Stimulated activated naive CD8-positive, alpha-beta T cell treated with anti-CD3 and anti-CD28 coated beads, Interleukin-15, Interleukin-2, amounts not matched to agents 100 U/mL and 50 U/mL, for 24 hours (primary cell): ENCODE results near the gene PTX4.
A peak's percentile ranks its signal among the peaks of the same experiment; 100 is the strongest.

ENCODE experiments used
- ATAC-seq: fragments of 150-1000 bp; cut with Tn5 transposase; one replicate; pipeline ENCODE4 v1.10.0; 2021
- DNase-seq: peaks from one replicate; pipeline ENCODE4 v3.0.0; 2021

The PTX4 gene, protein sequence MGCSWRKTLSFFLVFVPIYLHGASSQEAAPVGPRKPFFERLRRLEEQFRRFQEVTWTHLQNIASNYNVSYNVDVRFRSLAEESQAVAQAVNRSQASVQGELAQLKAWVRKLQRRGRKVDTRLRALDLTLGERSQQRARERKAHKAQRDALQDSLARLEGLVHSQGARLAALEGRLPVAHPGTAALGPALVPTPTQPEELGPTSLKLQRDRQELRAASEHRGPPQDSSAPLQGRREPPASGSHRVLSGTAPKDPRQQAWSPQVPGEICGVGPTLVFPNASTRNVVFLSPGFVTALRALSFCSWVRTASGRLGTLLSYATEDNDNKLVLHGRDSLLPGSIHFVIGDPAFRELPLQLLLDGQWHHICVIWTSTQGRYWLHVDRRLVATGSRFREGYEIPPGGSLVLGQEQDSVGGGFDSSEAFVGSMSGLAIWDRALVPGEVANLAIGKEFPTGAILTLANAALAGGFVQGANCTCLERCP

DNA sequence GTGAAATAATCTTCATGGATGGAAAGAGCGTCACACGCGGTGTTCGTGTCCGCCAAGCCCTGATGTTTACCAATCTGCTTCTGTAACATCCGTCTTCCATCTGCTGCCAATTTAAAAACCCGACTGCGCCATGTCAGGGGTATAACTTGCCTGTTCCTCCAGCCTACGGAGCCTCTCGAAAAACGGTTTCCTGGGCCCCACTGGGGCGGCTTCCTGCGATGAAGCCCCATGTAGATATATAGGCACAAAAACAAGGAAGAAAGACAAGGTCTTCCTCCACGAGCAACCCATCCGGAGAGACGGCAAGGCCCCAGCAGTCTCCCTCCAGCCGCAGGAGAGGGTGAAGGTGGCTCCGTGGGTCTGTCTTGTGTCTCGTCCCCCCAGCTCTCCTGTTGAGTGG is at the start of gene PTX4:
TSS of gene PTX4 (minus strand) at position 326 of the 400 bp plus-strand sequence. CDS start at position 291, 35 bp downstream.
- DNase-seq, result no peak
- no peak for ATAC-seq

DNA sequence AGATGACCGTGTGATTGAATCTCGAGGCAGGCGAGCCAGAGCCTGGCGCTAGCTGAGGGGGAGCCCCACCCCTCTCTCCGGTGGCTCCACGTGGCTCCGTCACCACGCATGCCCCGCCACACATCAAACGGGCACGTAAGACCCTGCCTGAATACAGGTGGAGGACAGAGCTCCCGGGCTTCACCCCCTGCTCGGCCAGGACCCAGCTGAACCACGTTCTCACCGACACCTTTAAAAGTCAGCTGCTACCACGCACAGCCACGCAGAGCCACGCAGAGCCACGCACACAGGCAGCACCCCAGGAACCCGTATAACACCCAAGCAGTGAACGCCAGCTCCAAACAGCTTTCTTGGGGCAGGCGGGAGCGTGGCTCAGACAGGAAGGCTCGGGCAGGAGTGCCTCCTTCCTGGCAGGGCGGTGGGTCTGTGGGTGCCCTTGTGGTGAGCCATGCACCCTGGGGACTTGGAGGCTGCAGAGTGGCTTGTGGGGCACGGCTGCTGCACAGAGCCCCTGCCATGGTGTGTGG is 49.1 kb upstream of the PTX4 start:
- no peak for ATAC-seq
- DNase-seq, result peak; percentile 62

DNA sequence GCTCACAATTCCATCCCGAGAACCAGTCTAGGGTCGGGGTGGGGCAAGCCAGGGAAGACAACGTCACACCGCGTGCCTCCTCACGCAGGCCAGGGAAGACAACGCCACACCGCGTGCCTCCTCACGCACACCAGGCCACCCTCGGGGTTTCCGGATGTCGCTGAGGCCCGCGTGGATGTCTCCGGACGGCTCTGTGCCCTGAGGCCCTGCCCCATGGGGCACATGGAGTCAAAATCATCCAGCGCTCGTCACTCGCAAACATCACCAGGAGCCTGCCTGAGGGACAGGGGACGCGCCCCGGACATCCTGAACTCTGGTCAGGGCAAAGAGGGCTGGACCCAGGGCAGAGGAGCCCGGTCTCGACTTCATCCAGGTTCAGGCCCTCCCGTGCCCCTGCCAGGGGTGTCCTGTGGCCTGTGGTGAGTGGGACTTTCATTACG is 48.4 kb upstream of the PTX4 start:
- DNase-seq, result no peak

DNA sequence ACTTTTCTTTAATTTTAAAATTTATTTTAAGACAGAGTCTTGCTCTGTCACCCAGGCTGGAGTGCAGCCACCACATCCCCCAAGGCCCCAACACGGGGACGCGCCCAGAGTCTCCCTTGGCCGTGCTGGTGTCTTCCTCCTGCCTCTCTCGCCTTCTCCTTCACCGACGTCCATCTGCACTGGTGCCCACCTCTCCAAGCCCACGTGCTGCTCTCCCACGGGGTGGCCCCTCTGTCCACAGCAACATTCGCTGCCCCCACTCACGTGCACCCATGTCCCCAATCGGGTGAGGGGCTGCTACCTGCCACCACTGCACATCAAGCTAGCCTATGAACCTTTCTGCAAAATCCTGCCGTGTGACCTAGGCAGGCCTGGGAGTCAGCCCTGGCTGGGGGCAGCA is 47.9 kb upstream of the PTX4 start:
- ATAC-seq, result no peak

More for the DNA sequence above, 48.4 kb upstream of the PTX4 start:
- no peak for ATAC-seq

DNA sequence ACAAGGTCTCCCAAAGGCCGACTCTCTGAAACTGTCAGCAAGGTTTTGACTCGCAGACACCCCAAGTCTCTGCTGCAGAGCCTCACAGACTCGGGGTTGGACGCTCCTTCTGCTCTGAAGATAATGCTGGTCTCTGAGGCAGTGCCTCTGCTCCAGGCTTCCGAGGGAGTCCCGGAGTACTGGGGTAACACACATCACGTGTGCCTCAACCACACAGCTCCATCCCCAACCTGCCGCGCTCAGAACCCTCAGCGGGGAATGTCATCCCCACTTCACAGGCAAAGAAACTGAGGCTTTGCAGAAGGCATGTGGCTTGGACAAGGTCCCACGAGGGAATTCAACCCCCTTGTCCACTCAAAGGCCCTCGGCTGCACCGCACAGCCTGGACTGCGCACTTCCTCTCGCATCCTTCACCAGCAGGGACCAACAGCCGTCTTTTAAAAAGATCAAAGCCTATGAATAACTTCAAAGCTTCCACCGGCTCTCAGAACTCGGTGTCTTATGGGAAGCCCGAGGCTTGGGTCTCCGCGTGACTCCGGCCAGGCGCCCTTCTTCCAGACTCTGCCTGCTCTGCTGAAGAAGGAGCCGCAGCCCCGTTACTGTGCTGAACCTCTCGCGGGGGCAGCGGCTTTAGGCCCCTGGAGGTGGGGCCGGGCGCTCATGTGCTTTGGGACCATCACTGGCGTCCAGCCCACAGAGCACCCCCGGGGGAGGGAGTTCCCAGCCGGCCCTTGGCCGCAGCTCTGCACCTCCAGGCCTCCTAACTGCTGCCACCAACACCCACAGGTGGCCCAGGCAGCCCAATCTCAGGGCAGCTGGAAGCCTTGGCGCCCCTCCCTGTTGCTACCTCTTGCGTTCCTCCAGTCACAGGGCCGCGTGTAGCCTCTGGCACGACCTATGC is 46.9 kb upstream of the PTX4 start:
- DNase-seq (peak; percentile 46), ATAC-seq (peak; percentile 32)

More for the DNA sequence above, 47.9 kb upstream of the PTX4 start:
- DNase-seq, result no peak

DNA sequence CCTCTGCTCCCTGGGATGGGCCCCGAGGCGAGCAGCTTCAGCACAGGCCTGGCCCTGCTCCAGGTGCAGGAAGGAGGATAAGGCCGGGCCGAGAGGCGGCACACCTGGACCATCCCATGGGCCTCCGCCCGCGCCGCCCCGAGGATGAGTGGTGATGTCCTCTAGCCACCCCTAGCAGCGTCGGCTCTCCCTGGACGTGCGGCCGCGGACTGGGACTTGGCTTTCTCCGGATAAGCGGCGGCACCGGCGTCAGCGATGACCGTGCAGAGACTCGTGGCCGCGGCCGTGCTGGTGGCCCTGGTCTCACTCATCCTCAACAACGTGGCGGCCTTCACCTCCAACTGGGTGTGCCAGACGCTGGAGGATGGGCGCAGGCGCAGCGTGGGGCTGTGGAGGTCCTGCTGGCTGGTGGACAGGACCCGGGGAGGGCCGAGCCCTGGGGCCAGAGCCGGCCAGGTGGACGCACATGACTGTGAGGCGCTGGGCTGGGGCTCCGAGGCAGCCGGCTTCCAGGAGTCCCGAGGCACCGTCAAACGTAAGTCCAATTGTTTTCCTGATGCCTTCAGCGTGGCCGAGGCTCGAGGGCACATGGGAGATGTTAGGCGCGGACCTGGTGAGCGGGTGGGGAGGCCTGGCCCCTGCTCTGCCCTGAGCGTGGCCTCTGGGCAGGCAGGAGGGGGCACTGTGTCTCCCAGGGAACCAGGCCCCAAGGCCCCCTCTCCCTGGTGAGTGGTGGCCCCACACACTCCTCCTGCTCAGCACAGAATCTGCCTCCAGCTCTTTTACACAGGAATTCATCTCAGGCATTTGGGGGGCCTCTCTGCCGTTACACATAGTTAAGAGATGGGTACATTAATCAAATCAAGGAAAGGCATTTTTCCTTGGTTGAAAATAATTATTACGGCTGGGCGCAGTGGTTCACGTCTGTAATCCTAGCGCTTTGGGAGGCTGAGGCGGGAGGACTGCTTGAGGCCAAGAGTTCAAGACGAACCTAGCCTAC is 45.6 kb upstream of the PTX4 start:
- DNase-seq (peak; percentile 44), ATAC-seq (peak; percentile 12)

DNA sequence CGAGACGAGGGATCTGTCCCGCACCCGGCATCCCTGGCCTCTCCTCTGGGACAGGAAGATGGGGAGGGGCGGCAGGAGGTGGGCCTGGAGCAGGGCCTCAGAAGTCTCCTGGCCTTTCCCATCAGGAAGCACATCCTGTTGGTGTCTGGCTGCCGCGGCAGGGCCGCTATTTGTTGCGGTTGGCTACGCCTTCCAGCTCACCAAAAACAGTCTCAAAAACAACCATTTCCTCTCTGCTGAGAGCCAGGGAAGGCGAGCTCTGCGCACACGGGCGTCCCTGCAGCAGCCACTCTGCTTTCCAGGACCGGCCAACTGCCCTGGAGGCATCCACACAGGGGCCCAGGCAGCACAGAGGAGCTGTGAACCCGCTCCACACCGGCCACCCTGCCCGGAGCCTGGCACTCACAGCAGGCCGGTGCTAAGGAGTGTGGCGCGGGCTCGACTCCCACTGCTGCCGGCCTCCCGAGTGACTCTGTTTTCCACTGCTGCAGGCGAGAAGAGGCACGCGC is 44.8 kb upstream of the PTX4 start, which contains the start of gene TMEM204:
TSS of gene TMEM204 (plus strand) at position 224 of the 509 bp plus-strand sequence. CDS start 610 bp downstream, outside the sequence.
- ATAC-seq (peak; percentile 11), DNase-seq (peak; percentile 51)

DNA sequence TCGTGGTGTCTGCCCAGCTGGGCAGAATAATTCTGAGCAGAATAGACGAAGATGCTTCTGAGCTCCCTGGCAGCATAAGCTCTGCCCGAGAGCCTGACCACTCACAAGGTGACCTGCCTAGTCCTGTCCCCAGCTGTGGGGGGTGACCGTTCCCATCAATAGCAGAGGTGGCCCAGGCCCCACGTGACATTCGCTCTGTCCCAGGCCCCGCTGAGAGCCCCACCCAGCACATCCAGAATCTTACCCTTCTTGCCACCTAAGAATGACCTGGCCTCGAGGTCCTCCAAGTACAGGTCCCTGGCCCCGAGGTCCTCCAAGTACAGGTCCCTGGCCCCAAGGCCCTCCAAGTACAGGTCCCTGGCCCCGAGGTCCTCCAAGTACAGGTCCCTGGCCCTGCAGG is 44.0 kb upstream of the PTX4 start:
- no peak for ATAC-seq
- no peak for DNase-seq

DNA sequence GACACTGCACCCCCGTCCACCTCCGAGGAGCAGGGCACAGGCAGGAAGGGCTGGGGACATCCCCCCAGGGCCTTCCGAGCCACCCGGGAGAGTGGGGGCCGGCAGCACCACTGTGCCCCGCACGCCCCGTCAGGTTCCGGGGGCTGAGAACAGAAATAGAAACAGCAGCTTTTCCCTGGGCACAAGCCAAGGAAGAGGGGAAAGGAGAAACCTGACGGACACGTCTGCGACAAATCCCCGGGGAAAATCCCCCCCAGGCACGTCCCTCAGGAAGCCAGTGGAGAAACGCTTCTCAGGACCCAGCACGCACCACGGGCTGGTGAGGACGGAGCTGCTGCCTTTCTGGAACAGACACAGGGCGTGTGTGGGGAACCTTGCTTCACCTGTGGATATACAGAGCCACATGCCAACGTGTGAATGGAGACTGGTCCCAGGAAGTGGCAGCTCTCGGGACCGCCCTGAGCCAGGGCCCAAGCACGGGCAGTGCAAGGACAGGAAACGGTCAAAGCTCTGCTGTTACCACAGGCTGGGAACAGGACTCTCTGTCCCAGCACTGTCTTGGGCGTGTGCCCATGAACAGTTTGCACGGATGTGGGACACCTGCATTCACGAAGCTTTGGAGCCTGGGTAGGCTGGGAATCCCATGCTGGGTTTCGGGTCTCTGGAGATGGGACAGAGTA is 43.5 kb upstream of the PTX4 start:
- DNase-seq, result no peak
- no peak for ATAC-seq

DNA sequence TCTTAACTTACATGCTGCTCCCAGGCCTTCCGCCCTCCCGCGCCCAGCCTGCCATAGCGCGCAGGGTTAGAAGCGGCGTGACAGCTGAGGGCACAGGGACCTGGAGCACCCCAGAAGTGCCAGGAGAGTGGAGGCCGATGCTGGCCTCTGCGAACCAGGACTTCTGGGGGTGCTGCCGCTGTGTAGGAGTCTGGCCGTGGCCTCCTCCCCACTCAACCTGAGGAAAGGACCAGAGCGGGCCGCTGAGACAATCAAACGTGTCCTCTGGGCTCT is 42.8 kb upstream of the PTX4 start:
- ATAC-seq (no peak), DNase-seq (no peak)

DNA sequence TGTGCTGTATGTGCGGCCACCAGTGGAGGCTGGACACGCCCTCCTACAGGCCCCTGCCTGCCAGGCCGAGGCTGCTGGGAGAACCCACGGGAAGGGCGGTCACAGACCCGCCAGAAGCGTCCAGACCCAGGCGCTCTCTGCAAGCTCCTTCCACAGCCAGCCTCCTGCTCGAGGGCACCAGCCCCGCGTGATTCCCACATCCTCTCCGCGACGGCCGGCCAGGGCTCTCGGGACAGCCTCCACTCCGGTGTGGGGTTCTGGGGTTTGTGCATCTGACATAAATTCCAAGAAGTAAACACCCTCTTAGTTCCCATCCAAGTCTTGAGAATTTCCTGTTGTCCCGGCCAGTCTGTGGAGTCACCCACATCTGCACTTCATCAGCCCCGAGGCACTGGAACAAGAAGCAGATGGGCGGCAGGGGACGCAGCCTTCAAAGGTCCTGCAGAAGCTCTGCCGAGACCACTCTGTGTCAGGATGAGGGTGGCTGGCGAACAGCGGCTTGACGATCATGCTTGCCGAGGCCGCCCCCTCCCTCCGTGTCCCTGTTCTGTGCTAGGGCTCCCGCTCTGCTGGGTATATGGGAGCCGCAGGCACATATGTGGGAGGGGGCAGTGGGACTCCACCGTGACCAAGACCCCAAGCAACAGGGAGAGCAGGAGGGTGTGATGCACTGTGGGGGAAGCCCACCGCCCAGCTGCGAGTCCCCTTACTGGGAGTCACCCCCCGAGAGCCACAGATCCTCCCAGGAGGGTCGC is 42.3 kb upstream of the PTX4 start:
- ATAC-seq (no peak), DNase-seq (no peak)

DNA sequence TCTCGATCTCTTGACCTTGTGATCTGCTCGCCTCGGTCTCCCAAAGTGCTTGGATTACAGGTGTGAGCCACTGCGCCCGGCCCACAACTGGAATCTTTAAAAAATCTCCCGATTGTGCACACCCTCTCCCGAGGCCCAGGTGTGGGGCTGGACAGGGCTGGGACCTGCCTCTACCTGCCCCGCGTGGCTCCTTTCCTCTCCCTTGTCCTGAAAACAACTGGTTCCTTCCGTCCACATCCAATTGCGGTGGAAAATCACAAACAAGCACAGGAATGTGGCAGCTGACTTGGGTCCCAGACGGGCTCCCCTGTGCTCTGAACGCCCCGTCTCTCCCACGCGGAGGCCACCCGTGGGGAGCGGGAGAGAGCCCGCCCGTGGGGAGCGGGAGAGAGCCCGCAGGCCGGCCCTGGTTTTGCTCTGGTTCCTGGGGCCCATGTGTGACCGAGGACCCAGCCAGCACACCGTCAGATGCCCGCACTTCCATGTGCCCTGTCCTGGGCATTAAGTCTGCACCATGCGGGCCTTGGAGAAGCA is 41.7 kb upstream of the PTX4 start:
- DNase-seq (no peak), ATAC-seq (no peak)

DNA sequence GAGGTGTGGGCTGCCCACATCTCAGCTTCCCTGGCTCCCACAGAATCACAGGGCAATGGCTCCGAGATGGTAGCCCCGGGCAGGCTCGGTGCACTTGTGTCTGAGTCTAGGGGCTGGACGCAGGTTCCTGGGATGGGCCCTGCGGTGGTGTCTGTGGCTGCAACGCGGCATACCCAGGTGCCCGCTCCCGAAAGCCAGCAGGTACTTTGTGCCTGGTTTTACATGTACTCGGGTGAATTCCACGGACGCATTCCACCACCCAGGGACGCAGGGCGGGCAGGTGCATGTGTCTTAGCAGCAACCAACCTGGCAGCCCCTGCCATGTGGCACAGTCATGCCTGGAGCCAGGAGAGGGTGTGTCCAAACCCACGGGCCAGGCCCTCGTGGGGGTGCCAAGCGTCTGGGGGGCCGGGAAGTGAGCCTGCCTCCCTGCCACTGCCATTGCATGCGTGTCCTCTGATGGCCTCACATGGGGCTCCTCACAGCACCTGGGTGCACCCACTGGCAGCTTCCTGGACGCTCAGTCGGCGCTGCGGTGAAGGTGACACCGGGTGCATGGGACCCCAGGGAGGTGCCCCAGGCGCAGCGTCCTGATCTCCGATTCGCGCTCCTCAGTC is 40.3 kb upstream of the PTX4 start:
- ATAC-seq (no peak), DNase-seq (no peak)

DNA sequence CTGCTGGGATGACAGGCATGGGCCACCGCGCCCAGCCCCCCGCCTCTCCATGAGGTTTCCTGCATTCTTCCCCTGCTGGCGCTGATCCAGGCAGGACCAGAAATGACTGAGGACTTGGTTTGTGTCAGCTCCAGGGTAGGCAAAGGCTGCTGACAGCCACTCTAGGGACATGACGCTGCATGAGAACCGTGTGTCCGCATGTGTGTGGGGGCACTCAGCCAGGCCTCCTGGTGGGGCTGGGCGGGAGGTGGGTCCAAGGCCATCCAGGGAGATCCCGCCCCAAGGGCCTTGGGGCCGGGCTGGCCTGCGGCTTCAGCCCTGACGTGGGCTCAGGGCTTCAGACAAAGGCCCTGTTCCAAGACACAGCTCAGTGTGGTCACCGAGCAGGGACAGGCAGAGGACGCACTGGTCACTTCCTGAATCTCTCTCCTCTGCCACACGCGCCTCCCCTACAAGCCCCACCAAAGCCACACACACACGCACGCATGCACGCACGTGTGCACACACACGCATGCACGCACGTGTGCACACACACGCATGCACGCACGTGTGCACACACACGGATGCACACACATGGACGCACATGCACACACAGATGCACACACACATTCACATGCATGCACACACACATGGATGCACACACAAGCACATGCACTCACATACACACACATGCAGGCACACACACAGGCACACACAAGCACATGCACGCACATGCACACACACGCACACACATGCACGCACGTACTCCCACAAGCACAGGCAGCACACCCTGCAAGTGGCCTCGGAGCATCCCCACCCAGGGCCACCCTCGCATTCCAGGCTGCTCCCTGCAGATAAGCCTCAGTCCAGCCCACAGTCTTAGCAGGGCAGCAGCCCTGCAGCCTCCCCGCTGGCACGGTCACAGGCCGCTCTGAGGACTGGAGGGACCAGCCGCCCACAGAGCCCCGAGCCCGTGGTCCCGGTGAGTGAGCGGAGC is 39.4 kb upstream of the PTX4 start:
- no peak for DNase-seq
- ATAC-seq, result no peak

DNA sequence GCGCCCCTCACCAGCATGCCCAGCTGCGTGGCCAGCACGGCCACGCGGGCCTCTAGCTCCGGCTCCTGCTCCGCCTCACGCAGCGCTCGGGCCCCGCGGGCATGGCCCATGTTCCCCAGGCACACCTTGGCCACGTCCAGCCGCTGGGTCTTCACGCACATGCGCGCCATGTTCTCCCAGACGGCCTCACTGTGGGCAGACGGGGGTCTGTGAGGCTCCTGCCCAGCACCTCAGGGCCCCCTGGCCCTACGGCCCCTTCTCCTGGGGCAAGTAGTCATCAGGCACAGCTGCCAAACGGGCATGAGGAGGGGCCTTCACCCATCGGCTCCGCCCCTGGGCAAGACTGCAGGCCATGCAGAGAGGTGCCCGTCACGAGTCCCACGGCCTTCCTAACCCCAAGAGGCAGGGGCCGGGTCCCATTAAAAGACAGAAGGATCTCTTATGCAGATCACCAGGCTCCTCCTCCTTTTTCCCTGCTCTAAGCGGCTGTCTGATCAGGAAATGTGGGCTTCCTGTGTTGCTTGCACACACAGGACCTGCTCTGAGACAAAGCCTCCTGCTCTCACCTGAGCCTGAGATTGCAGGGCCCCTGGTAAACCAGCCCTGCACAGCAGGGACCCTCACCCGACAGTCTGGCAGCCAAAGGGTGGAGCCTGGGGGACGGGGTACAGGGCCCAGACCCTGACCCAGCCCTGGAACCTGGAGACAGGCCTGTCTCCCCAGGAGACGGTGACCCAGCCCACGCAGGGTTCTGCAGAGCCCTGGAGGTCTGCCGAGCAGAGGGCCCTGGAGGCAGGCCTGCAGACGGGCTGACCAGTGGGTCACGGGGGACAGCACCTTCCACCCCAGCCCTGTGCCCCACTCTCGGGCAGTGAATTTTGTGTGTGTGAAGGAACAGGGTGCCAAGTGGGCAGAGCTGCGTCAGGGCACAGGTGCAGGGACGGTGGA is 38.1 kb upstream of the PTX4 start:
- no peak for DNase-seq
- peak; percentile 5 for ATAC-seq

DNA sequence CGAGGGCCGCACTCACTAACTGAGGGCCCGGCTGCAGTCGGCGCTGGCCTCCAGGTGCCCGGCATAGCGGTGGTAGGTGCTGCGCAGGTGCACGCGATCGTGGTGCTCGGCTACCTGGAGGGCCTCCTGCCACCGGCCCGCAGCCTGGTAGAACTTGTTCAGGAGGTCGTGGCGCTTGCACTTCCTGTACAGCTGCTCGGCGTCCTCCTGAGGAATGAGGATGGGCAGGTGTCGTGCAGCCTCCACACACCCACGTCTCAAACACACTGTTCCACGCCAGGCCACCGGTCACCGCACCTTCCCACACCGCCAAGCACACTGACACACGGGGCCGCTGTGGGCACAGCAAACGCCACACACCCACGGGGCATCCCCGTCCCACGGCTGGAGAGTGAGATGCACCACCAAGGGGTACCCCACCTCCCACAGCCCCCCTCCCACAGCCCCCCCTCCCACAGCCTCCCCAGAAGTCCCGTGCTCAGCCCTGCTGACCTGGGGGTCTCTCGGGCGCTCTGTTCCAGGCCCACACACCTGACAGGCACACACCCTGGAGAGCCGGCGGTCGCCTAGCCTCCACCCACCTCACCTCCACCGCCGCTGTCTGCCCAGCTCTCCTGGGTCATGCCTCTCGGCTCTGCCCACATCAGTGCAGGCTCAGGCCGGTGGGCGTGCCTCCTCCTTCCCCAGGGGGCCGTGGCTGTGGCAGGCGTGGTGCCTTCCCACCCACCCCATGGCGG is 37.3 kb upstream of the PTX4 start:
- ATAC-seq, result peak; percentile 38
- no peak for DNase-seq
